PC-3 (cell line): ENCODE measurements around the gene VDR. TPM values are rescaled to one million over a fixed set of nuclear protein-coding genes. Genes with fewer than 3 reads are reported as not detected.

Experiments
- ATAC-seq: fragments of 200-7000 bp; cut with Tn5 transposase; 2 replicates; pipeline ENCODE4 v1.9.1; 2020; ENCODE audit warnings: mild to moderate bottlenecking, moderate library complexity
- BruUV-seq: library from RNA; stranded (reverse); fragments of 400-500 nt; replicated peaks from 2 replicates; lab custom pipeline; 2021; lab: Mats Ljungman, UMichigan
- CTCF ChIA-PET: fragments of 300-600 bp; sonication (Branson Sonifier 250); formaldehyde crosslinking; loops from one replicate; lab custom pipeline; 2022; ENCODE audit warnings: antibody characterized with exemption; lab: Charles Lee
- POLR2A ChIA-PET: fragments of 300-600 bp; sonication (Branson Sonifier 250); formaldehyde crosslinking; loops from one replicate; lab custom pipeline; 2022; ENCODE audit warnings: antibody characterized with exemption; ENCODE audit not compliant: unreplicated experiment; lab: Charles Lee
- DNase-seq: peaks from one replicate; pipeline ENCODE4 v3.0.0-alpha.2; 2015
- H2AFZ ChIP-seq: fragments of 300-600 bp; sonication (generic); 2 replicates; pipeline ENCODE4 v1.6.0; 2016; ENCODE audit warnings: antibody characterized with exemption, low read length
- H3F3A ChIP-seq: fragments of 300-600 bp; sonication (generic); one replicate; pipeline ENCODE4 v1.6.0; 2017; ENCODE audit warnings: antibody characterized with exemption, low read length, control low read depth, mild to moderate bottlenecking; ENCODE audit not compliant: unreplicated experiment
- H3K27ac ChIP-seq: fragments of 300-600 bp; sonication (generic); 2 replicates; pipeline ENCODE4 v1.5.1; 2016; ENCODE audit warnings: mild to moderate bottlenecking, low read length
- H3K27me3 ChIP-seq: fragments of 300-600 bp; sonication (generic); 2 replicates; pipeline ENCODE4 v1.6.1; 2016; ENCODE audit warnings: low read length, mixed read lengths
- H3K36me3 ChIP-seq: fragments of 300-600 bp; sonication (generic); 2 replicates; pipeline ENCODE4 v1.6.1; 2016; ENCODE audit warnings: low read depth, mixed run types, low read length, mixed read lengths
- H3K4me1 ChIP-seq: fragments of 300-600 bp; sonication (generic); 2 replicates; pipeline ENCODE4 v1.5.1; 2016; ENCODE audit warnings: low read length; ENCODE audit not compliant: insufficient read depth
- H3K4me2 ChIP-seq: fragments of 300-600 bp; sonication (generic); 2 replicates; pipeline ENCODE4 v1.6.0; 2016; ENCODE audit warnings: low read length
- H3K4me3 ChIP-seq: fragments of 300-600 bp; sonication (generic); 2 replicates; pipeline ENCODE4 v1.5.1; 2016; ENCODE audit warnings: mild to moderate bottlenecking, low read length, mixed read lengths
- H3K79me2 ChIP-seq: fragments of 300-600 bp; sonication (generic); 2 replicates; pipeline ENCODE4 v1.6.1; 2017; ENCODE audit warnings: low read length, mixed read lengths
- H3K9ac ChIP-seq: fragments of 300-600 bp; sonication (generic); 2 replicates; pipeline ENCODE4 v1.6.0; 2016; ENCODE audit warnings: mild to moderate bottlenecking, low read length
- H3K9me2 ChIP-seq: fragments of 300-600 bp; sonication (generic); replicated peaks from 2 replicates; pipeline ENCODE4 v1.6.1; 2016; ENCODE audit warnings: mixed run types, low read length, mixed read lengths
- H3K9me3 ChIP-seq: fragments of 300-600 bp; sonication (generic); 2 replicates; pipeline ENCODE4 v1.6.1; 2016; ENCODE audit warnings: low read length, mixed read lengths
- H4K20me1 ChIP-seq: fragments of 300-600 bp; sonication (generic); 2 replicates; pipeline ENCODE4 v1.6.1; 2016; ENCODE audit warnings: low read length, mixed read lengths
- EZH2 ChIP-seq: fragments of 300-600 bp; sonication (generic); IDR thresholded peaks from one replicate; pipeline ENCODE4 v1.6.1; 2017; ENCODE audit warnings: antibody characterized with exemption, mild to moderate bottlenecking, low read length; ENCODE audit not compliant: unreplicated experiment
- EZH2phosphoT487 ChIP-seq: fragments of 300-600 bp; sonication (generic); IDR thresholded peaks from 2 replicates; pipeline ENCODE4 v1.6.1; 2018; ENCODE audit warnings: mild to moderate bottlenecking, antibody characterized with exemption, low read length, borderline replicate concordance
- intact Hi-C: fragments of 100-400 bp; cut with micrococcal nuclease; formaldehyde crosslinking; loops from 2 replicates; pipeline ENCODE4 v1.9.0; 2023
- total RNA-seq: library from RNA; depleted of rRNA; stranded (reverse); fragments of >200 nt; gene quantifications from 2 replicates; pipeline ENCODE4 v1.2.3, GENCODE V29; 2014
- TF ChIP-seq, protein P1 (sequence below): fragments of 300-600 bp; sonication (generic); conservative IDR thresholded peaks from 2 replicates; pipeline ENCODE4 v1.5.1; 2017; ENCODE audit warnings: antibody characterized with exemption, low read depth, mild to moderate bottlenecking, low read length

VDR gene
- total RNA-seq, 1 experiment from 2014 or later = 19.9 TPM

DNA sequence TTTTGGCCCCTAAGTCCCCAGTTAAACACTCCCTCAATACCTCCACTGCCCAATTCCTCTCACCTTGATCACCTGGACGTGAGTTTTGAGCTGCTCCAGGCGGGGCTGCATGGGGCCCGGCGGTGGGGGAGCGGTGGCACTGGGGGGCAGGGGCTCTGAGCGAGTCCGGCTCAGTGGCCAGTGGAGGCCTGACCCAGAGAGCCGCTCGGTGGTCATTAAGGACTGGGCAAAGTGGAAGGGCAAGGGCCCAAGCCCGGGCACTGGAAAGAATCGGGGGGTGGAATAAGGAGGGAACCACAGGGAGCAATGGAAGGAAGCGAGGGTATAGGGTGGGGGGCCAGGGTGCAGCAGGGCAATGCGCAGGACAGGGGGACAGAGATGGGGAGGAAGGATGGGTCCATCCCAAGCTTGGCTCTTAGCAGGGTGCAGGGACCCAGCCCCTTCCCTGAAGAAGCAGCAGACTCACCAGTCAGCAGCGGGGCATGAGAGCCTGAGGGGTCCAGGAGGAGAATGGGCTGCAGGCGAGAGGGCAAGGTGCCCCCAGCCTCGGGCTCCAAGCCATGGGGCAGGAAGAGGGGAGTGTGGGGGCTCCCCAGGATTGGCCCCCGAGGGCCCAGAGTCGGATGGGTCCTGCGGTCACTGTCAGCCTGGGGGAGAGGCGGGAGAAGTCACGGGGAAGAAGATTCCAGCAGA, 109.5 kb downstream of the VDR start:
- Histone ChIP-seq H3K27ac (no peak overlapping the region), H3K36me3 (peaks cover 23% of the 10 kb centered on the region; the same call in 1 of the 2 replicates), H3K4me2 (no peak overlapping the region), H3K4me3 (no peak overlapping the region), H3K27me3 (no peaks in the 10 kb centered on the region), H3K9me3 (no peaks in the 10 kb centered on the region), H2AFZ (no peak overlapping the region), H3K79me2 (peaks cover 8% of the 10 kb centered on the region; the same call in 1 of the 2 replicates), H3K9me2 (no peaks in the 10 kb centered on the region), H3F3A (no peaks in the 10 kb centered on the region), H3K9ac (no peak overlapping the region), H4K20me1 (no peaks in the 10 kb centered on the region), H3K4me1 (no peaks in the 10 kb centered on the region)
- TF ChIP-seq EZH2phosphoT487 = no peak
- TF ChIP-seq EZH2 = no peak
- TF ChIP-seq, protein P1, sequence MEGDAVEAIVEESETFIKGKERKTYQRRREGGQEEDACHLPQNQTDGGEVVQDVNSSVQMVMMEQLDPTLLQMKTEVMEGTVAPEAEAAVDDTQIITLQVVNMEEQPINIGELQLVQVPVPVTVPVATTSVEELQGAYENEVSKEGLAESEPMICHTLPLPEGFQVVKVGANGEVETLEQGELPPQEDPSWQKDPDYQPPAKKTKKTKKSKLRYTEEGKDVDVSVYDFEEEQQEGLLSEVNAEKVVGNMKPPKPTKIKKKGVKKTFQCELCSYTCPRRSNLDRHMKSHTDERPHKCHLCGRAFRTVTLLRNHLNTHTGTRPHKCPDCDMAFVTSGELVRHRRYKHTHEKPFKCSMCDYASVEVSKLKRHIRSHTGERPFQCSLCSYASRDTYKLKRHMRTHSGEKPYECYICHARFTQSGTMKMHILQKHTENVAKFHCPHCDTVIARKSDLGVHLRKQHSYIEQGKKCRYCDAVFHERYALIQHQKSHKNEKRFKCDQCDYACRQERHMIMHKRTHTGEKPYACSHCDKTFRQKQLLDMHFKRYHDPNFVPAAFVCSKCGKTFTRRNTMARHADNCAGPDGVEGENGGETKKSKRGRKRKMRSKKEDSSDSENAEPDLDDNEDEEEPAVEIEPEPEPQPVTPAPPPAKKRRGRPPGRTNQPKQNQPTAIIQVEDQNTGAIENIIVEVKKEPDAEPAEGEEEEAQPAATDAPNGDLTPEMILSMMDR = no peak
- ATAC-seq (no peak), DNase-seq (no peak)
- intact Hi-C loops = no loop called here
- BruUV-seq = no TSS peak
- POLR2A ChIA-PET = no interaction called here
- CTCF ChIA-PET = no interaction called here

DNA sequence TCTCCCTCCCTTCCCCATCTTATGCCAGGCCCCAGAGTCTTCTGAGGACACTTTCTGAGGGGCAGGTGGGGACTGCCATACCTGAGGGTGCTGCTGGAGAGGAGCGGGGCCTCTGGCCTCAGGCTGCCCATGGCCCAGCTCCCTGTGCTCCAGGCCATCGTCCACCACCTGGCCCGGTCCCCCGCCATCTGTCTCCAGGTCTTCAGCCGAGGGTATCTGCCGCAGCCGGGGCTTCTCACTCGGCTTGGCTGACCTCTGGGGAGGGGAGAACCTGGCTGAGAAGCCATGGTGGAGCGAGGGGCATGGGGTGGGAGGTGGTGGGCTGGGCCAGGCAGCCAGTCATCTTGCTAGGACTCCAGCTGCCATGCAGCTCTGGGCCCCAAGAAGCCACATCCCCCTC, 110.1 kb downstream of the VDR start:
- Histone ChIP-seq H4K20me1 (no peaks in the 10 kb centered on the region), H3K79me2 (peaks cover 4% of the 10 kb centered on the region; the same call in 1 of the 2 replicates)
- no peak for ATAC-seq

More for the DNA sequence above, 110.1 kb downstream of the VDR start:
- H3K27ac ChIP-seq = no peak overlapping the region
- H3K9me3 ChIP-seq = no peaks in the 10 kb centered on the region
- no peak overlapping the region for H3K9ac ChIP-seq
- ChIA-PET POLR2A (no interaction called here), CTCF (no interaction called here)
- no peaks in the 10 kb centered on the region for H3K27me3 ChIP-seq
- no peaks in the 10 kb centered on the region for H3K9me2 ChIP-seq
- no peak for TF ChIP-seq EZH2
- TF ChIP-seq EZH2phosphoT487 = no peak
- TF ChIP-seq, protein P1 = no peak
- no peak overlapping the region for H3K4me2 ChIP-seq
- no peaks in the 10 kb centered on the region for H3F3A ChIP-seq
- no peaks in the 10 kb centered on the region for H3K4me1 ChIP-seq
- no TSS peak for BruUV-seq
- no peak overlapping the region for H3K4me3 ChIP-seq
- intact Hi-C loops = no loop called here
- DNase-seq = no peak
- H2AFZ ChIP-seq = no peak overlapping the region
- H3K36me3 ChIP-seq = peaks cover 29% of the 10 kb centered on the region; the same call in 1 of the 2 replicates
